Measurements from ENCODE around the gene CDC25B.

The CDC25B gene

DNA sequence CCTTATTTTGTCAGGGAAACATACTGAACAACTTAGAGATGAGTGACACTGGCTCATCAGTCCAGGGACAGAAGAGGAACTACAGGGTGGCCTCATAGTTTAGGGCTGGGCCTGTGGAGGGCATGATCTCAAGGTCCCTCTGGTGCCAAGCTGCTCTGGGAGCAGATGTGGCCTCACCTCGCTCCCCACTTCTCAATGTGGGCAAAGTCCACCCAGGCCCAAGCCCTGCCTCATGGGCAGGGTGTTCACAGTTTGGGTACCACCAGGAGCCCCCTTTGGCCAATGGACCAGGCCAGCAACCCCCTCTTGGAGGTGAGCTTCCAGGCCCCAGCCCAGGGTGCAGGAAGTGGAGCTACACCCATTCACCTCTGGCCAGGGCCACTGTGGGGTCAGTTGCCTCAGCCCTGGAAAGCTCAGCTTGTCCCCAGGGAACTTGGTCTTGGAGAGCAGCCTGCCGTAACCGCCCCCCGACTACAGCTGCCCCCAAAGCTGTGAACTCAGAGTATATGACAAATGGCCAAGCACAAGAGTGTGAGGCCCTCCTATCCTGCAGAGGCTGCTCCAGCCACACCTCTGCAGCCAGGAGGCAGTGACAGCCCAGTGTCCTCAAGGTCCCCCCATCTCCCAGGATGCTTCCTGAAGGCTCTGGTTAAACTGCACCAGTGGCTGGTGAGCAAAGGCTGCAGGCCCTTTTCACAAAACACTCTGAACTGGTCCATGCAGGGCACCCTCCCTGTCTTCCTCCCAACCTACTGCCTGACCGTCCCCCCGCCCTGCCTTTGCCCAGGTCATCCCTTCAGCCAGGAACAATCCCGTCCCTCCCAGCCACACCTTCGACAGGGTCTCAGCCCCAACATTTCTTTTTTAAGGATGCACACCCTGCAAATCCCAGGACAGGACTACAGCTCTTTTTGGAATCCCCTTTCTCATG is 32.2 kb upstream of the CDC25B start:
- FAIRE-seq, result no peak

DNA sequence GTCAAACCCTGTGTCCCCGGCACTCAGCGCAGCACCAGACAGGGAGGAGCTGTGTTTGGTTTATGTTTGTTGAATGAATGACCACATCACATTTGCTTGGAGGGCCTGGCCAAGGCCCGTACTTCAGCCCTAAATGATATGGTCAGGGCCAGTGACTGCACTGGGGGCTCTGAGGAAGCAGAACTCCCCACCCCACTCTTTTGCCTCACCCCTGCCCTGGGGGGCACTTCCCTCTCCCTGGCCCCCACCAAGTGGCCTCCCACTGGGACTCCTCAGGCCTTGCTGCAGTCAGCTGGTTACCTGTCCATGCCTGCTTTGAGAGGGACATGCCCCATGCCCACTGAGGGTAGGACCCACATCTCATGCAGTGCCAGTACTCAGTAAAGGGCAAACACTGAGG is 31.5 kb upstream of the CDC25B start:
- FAIRE-seq (no peak), DNase-seq (ENCODE audit: insufficient read length, low spot score) (no peak)

More for the DNA sequence above, 32.2 kb upstream of the CDC25B start:
- no peak for DNase-seq (ENCODE audit: insufficient read length, low spot score)

DNA sequence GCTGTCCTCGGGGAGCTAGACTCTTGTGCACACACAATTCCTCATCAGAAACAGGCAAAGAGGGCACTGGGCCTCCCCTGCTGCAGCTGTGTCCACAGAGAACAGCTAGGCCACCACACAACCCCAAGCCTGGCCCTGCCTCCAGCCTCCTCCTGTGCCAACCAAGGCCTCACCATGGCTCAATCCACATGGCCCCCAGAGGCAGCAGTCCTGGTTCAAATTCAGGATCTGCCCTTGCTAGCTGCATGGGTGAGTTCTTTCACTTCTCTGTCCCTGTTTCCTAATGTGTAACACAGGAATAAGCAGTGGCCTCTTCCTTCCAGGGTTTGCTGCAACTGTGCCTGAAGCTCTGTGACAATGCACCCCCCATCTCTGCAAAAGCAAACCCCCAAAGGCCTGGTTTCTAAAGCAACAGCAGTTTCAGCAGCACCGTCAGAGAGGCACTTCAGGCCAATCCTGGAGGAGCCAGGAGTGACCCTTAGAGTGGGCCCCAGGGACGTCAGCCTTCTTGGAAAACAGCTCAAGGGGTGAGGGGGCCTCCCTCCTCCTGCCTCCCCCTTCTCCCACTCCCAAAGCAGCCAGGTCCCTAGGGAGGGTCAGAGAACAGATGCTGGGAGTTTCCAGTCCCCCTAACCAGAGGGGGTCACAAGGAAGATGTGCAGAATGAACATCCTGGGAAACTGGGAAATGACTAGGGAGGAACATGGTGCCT is 30.8 kb upstream of the CDC25B start:
- FAIRE-seq (no peak), DNase-seq (ENCODE audit: insufficient read length, low spot score) (no peak)

DNA sequence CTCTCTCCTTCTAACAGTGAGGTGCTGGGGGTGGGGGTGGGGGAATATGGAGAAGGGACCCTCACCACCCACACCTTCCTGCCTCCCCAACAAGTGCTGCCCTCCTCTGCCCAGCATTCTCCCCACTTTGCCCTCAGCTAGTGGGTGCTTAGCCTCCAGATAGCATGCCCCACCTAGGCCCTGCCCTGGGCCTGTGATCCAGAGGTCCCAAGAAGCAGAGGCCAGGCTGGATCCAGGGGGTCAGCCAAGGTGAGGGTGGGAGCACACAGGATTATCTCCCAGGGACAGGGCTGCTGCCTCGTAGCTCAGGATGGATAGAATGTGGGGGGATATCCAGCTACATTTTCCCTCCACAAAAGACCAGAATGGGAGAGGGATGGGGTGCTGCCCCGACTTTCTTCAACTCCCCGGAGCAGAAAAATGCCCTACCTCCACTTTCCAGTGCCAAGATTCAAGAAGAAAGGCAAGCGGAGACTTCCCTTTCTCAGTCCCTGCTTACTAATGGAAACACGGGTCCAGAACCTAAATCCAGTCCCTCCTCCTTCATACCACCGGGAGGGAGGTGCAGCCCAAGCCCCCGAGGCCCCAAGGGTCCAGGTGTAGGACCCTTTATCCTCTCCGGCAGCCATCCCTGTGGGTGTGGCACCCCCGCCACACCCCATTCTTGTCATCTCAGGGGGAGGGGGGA is 29.5 kb upstream of the CDC25B start:
- FAIRE-seq, result no peak

DNA sequence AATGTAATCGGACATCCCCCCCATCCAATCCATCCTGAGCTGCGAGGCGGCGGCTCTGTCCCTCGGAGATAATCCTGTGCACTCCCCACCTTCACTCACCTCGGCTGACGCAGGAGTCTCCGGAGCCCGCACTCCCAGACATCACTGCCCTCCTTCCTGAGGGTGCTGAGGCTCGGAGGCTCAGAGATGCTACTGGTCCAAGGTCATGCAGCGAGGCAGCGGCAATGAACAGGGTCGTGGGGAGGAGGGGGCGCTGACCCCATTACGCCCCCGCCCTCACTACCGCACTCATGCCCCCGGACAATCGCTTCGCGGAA is 29.0 kb upstream of the CDC25B start:
- FAIRE-seq (no peak), DNase-seq (ENCODE audit: insufficient read length, low spot score) (no peak)

More for the DNA sequence above, 29.5 kb upstream of the CDC25B start:
- DNase-seq (ENCODE audit: insufficient read length, low spot score), result no peak

DNA sequence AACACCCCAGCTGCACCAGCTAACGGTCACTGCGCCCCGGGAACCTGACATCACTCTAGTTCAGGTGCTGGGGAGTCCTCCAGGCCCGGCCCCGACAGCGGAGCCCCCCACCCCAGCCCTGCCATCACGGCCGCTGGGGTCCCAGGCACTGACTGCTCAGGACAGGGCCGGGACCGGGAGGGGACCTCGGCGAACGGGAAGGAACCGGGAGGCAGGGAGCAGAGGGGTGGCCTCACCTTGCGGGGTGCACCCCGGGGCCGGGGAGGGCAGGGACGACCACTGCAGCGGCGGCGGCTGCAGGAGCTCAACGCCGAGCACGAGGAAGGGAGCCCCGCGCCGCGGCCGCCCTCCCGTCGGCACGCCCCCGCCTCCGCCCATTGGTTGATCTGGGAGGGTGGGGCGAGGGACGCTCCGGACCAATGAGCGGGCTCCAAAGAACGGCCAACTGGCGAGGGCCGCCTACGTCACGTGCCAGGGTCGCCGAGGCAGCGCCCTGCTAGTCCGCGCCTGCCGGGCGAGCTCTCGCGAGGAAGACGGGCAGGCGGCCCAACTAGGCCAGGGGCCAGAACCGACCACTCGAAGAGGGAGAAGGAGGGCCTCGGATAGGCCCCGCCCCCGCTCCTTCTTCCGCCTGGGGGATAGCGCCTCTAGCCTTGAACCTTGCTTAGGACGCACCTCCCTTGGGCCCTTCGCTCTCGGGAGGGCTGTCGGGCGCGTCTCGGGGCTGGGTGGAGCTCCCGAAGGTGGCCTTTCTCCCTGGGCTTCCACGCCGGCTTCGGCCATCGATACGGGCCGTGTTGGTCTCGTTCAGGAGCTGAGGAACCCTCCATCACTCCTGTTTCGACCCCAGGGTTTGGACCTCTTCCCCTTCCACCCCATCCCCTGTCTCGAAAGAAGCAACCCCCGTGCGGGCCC is 28.4 kb upstream of the CDC25B start, which contains the start of gene ADISSP:
Gene ADISSP (minus strand): TSS at position 327 of the 915 bp plus-strand sequence. CDS start 7,653 bp downstream, outside the sequence.
- FAIRE-seq, result peak; percentile 99
- DNase-seq (ENCODE audit: insufficient read length, low spot score), result peak; percentile 99

DNA sequence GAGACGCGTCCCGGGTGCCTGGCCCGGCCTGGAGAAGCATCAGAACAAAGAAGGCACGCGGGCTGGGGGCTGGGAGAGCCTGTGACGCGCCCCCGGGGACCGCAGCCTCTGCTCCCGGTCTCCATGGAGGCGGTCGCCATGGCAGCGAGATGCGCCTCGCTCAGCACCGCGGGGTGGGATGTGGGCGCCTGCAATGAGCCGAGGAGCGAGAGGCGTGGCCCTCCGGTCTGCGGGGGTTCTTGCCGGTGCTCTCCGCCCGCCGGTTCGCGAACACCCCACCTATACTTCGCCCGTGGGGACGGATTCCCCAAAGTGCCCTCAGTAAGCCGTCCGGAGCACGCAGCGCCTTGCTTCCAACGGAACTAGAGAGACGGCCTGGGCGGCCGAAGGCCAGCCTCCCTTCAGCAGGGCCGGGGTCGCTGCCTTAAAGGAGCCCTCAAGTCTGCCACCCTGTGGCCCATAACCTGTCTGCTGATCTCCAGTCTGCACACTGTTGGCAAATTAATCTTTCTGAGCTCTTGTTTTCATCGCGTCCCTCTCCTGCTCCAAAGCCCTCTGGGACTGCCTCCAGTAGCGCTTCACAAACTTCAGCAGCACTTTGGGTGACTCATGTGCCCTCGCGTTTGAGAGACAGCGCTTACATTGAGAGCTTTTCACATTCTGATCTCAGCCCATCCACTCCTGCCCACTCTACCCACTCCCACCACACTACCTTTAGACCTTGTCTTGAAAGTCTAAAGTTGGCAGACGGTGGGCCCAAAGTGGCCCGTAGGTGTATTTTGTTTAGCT is 27.6 kb upstream of the CDC25B start:
- DNase-seq (ENCODE audit: insufficient read length, low spot score), result peak; percentile 69
- peak; percentile 68 for FAIRE-seq

DNA sequence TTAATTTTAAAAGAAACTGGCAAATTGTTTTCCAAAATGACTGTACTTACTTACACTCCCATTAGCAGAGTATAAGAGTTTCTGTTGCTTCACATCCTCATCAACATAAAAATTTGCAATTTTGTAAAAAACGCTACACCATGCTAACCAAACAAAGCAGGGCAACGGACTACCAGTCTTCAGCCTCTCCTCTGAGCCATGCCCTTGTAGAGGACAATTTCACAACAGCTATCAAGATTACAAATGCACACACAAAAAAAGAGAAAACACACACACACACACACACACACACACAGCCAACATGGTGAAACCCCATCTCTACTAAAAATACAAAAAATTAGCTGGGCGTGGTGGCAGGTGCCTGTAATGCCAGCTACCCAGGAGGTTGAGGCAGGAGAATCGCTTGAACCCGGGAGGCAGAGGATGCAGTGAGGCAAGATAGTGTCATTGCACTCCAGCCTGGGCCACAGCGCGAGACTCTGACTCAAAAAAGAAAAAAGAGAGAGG is 24.5 kb upstream of the CDC25B start:
- DNase-seq (ENCODE audit: insufficient read length, low spot score), result no peak
- no peak for FAIRE-seq

DNA sequence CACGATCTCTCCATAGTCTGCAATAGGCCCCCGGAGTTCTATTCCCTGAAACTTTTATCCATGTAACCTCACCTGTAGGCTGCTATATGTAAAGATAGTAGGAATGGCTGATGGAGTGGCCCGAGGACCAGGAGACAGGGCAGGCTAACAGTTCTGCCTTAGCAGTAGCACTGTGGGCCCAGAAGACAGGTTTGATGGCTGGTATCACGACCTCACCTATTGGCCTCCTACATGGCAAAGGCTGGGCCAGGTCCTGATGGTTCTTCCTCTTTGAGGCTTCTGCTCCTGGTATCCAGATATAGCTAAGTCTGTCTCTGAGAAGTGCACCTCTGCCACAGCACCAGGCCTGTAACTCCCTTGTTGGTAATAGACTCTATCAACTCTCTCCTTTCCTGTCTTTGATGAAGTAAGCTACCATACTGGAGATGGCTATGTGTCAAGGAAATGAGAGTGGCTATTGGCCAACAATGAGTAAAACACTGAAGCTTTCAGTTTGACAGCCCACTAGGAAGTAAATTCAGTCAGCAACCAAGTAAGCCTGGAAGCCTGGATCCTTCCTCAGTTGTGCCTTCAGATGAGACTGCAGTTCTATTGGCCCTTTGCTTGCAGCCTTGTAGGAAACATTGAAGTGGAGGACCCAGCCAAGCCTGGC is 20.5 kb upstream of the CDC25B start:
- FAIRE-seq (no peak), DNase-seq (ENCODE audit: insufficient read length, low spot score) (no peak)

DNA sequence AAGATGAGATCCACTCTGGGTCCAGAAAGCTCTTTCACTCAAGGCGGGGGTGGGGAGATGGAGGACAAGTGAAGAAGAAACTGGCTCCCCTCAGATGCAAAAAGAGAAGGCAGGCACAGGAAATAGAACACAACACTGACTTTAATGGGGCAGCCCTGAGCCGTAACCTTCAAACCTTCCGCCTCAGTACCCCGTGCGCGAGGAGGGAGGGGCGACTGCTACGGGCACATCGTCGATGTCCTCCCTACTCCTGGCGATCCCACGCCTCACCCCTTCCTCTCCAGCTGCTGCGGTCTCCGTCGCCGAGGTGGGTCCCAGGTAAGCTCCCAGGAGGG is 18.8 kb upstream of the CDC25B start:
- FAIRE-seq (no peak), DNase-seq (ENCODE audit: insufficient read length, low spot score) (no peak)

DNA sequence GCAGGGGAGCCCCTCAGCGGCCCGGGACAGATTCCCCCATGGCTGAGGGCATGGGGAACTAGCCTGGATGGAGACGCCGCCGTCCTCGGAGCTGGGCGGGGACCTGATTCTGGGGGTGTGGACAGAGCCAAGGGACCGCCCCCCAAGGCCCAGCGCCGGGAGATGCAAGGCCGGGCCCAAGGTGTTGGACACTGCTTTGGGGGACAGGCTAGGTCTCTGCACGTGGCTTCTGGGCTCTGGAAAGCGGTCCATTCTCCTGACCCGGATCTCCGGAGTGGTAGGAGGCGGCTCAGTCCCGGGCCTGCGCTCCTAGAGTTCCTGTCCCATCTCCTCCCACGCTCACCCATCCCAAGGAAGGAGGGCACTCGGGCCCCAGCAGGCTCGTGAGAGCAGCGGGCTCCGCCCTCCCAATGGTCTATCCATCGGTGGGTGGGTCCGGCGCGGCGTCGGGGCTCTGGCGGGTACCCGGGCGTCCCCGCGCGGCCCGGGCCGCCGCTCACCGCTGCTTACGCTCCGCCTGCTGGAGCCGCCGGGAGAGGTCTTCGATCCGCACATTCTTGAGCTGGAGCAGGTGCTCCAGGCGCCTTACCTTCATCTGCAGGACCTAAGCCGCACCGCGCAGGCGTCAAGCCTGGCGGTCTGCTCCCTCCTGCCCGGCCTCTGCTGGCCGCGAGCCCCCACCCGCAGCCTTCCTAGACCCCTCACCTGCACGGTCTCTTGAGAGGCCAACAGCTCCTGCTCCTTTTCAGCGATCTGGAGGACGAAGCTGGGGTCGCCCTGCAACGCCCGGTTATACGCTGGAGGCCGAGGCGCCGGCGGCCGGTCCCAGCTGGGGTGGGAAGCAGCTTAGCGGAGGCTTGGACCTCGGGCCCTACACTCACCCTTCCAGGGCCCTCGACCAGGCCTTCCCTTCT is 18.1 kb upstream of the CDC25B start:
- DNase-seq (ENCODE audit: insufficient read length, low spot score) (no peak), FAIRE-seq (no peak)

DNA sequence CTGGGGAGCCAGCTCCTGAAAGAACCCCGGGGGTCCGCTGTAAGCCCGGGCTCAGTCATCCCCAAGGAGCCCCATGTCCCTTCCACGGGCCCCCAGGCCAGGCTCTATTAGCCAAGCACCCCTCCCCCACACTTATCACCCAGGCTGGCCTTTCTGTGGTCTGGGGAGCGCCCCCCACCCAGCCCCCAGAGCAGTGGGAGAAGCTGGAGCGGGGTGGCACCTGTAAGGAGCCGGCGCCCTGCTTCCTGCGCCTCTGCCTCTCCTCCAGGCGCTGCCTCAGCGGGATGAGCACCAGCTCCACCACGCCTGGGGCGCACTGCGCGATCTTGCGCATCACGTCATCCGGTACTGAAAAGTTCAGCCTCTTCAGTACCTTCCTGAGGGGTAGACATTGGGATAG is 17.1 kb upstream of the CDC25B start:
- FAIRE-seq (no peak), DNase-seq (ENCODE audit: insufficient read length, low spot score) (no peak)

DNA sequence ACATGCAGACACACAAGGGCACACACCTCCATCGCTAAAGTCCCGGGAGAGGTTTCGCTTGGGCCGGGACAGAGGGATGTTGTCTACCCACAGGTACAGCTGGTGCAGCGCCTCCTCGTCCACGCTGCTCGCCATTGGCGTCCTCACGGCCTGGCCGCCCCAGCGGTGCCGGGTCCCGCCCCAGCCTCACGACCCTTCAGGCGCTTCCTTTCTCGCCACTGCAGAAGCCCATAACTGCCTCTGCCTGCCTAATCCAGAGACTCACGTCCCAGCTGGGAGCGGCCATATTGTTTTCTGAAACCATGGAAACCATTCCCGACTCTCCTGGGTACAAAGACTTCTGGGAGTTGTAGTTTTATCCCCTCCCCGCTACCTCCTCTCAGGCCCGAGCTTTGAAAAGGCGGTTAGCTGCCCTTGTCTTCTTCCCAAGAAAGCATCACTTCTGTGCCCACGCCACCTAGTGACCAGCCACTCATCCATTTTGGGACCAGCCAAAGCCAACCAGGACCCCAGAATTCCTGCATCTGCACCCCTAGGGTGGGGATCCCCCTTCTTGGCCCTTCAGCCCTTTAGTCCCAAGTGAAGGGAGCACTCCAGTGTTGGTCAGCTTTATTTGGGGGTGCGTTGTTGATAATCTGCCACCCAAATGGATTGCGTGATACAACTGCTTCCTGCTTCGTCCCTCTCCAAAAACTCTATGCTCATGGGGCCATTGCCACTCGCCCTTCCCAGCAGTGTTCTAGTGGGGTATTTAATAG is 14.8 kb upstream of the CDC25B start, which contains the start of gene SPEF1:
Gene SPEF1 (minus strand): TSS at position 296 of the 758 bp plus-strand sequence. CDS start 161 bp downstream, at position 135.
- DNase-seq (ENCODE audit: insufficient read length, low spot score), result peak; percentile 96
- peak; percentile 83 for FAIRE-seq

DNA sequence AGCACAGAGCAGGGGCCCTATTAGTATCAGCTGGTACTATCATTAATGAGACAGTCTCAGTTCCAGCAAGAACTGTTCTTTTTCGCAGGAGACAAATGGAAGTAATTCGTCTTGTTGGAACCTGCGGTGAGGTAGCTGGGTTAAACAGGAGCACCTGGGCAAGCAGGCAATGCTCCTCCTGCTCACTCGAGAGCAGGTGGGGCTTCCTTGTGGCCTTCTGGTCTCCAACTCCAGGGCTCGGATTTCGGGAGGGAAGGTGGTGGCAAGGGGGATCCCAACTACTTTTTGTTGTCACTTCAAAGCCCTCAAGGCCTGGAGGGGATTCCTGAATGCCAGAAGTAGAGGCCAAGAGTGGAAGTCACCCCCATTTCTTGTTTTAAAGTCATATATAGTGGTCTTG is 13.5 kb upstream of the CDC25B start:
- no peak for FAIRE-seq
- DNase-seq (ENCODE audit: insufficient read length, low spot score), result no peak

DNA sequence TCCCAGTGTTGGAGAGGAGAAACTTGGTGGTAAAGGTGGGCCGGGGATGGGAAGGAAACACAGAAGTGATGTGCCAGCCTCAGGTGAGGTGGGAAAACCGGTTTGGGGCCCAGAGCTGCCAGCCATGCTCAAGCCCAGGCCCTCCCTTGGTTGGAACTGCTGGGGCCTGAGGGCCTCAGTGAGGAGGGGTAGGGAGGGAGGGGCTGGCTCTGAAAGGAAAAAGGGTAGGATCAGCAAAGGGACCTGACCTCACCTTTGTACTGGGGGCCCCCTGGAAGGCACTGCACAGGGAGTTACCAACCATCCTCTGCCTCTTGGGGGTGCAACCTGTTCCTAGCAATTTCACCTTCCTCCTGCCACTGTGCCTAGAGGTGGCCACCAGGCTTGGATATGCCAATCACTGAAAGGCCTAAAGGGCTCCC is 13.0 kb upstream of the CDC25B start:
- DNase-seq (ENCODE audit: insufficient read length, low spot score) (no peak), FAIRE-seq (no peak)

DNA sequence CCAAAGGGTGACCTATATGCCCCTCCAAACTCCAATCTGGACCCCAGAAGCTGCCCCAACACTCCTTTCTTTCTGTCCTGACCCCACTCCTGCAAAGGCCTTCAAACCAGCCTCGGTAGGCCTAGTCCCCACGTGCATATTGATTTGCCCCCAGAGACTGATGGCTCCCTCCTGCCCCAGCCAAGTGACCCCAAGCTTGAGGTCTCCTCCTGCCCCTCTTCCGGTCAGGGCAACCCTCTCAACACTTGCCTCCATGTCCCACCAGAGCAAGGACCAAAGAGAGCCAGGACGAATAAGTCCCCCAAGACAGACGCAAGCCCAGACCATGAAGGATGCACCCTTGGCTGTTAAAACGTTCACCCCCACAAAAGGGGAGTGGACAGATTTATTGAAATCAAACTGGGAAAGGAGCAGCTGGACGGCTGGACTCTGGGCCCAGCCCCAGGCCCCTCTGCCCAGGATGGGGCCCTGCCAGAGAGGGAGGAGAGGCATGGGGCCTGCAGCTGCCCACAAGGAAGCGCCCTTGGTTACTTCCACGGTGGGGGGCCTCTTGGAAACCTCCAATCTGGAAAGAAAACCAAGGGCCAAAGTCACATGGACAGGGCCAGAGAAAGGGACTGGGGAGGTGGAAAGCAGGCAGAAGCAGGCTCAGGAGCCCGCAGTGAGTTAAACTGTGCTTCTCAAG is 12.5 kb upstream of the CDC25B start:
- FAIRE-seq (no peak), DNase-seq (ENCODE audit: insufficient read length, low spot score) (no peak)

All from HTR-8/SVneo (cell line).